Stimulated activated naive CD8-positive, alpha-beta T cell treated with anti-CD3 and anti-CD28 coated beads, Interleukin-15, Interleukin-2, amounts not matched to agents 100 U/mL and 50 U/mL, for 24 hours (primary cell): ENCODE results near the gene MICALL1.
"Not testable (repeated sequence)": the region's sequence is repeated elsewhere in the genome, so short reads cannot be mapped to it uniquely, and the experiment has no call there.

ENCODE experiments used
- ATAC-seq: fragments of 150-1000 bp; cut with Tn5 transposase; one replicate; pipeline ENCODE4 v1.10.0; 2021
- DNase-seq: peaks from one replicate; pipeline ENCODE4 v3.0.0; 2021

Gene MICALL1

DNA sequence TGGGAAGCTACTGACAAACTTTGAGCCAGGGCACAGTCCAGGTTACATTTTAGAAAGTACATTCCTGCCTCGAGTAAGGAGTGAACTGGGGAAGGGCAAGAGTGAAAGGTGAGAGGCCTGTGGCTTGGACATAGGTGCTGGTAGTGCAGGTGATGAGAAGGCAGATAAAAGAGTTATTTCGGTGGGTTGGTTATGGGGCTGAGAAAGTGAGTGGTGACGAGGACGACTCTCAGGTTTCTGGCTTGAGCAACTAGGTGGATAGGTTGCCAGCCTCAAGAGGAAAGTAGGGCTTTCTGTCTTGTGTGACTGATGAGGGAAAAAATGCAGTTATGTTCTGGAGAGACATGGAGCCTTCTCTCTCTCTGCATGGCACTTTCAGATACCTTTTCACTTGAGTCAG is 51.1 kb downstream of the MICALL1 start:
- no peak for ATAC-seq

DNA sequence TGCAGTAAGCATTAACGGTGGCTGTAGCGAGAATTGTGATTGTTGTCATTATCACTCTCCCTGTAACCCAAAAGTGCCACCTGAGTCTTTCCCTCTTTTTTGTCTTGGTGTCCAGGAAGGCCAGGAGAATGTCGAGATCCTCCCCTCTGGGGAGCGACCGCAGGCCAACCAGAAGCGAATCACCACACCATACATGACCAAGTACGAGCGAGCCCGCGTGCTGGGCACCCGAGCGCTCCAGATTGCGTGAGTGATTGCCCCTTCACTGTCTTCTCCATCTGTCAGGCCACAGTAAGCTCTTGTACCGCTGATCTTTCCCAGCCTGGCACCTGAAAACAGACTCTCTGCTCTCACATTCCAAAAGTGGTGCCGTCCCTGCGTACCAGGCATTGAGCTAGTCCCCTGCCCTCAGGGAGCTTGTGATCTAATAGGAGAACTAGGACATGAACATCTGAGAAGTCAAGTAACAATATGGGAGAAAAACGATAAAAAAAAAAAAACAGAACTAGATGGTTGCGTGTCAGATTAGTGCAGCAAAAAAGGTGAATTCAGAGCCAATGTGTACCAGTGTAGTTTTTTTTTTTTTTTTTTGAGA is 53.2 kb downstream of the MICALL1 start:
- DNase-seq, result no peak
- ATAC-seq, result no peak

More for the DNA sequence above, 51.1 kb downstream of the MICALL1 start:
- no peak for DNase-seq

DNA sequence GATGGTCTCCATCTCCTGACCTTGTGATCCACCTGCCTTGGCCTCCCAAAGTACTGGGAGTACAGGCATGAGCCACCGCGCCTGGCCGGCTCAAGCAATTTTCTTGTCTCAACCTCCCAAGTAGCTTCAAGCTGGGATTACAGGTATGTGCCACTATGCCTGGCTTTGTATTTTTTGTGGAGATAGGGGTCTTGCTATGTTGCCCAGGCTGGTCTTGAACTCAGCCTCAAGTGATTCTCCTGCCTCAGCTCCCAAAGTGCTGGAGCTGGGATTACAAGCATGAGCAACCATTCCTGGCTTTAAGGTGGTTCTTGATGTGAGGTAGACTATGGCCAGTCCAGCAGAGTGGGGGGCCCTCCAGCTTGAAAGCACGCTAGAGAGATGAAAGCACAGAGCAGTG is 55.0 kb downstream of the MICALL1 start:
- DNase-seq (no peak), ATAC-seq (no peak)

DNA sequence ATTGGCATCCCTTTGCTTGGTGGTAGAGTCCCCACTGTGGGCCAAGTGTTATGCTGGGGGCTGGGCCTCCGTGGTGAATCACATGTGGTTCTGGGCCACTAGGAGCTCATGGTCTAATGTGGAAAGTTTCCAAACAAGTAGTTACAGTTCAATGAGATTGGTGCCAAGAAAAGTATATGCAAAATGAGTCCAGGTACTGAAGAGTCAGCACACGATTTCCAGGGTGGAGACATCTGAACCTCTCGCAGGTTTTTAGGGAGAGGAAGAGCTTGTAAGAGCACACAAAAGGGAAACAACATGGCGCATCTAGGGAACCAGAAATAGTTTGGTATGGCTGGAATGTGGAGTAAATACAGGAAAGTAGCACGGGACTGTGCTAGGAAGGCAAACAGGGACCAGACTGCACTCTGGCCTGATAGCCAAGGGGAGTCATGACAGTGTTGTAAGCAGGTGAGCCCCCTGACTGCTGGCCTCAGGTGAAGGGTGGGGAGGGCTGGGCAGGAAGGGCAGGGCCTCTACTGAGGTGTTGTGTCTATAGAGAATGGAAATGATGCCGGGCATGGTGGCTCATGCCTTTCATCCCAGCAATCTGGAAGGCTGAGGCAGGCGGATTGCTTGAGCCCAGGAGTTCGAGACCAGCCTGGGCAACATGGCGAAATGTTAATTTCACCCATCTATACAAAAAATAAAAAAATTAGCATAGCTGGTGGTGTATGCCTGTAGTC is 60.0 kb downstream of the MICALL1 start:
- no peak for DNase-seq
- ATAC-seq, result no peak

DNA sequence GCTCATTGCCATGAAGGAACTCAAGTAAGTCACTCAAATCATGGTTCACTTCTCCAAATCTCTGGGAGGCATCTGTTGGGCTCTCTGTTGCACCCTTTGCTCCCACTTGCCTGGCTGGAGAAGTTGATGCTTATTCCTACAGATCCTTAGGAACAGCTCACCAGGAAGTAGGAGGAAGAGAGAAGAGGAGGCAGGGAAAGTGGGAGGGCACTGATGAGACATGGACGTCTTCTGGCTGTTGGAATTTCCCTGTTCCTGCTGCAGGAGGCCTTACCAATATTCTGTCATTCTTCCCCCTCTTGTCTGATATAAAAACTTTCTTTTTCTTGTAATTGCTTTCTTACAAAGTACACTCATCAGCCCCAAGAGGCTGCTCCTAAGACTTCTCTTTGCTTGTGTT is 61.0 kb downstream of the MICALL1 start:
- ATAC-seq, result no peak
- DNase-seq, result no peak

DNA sequence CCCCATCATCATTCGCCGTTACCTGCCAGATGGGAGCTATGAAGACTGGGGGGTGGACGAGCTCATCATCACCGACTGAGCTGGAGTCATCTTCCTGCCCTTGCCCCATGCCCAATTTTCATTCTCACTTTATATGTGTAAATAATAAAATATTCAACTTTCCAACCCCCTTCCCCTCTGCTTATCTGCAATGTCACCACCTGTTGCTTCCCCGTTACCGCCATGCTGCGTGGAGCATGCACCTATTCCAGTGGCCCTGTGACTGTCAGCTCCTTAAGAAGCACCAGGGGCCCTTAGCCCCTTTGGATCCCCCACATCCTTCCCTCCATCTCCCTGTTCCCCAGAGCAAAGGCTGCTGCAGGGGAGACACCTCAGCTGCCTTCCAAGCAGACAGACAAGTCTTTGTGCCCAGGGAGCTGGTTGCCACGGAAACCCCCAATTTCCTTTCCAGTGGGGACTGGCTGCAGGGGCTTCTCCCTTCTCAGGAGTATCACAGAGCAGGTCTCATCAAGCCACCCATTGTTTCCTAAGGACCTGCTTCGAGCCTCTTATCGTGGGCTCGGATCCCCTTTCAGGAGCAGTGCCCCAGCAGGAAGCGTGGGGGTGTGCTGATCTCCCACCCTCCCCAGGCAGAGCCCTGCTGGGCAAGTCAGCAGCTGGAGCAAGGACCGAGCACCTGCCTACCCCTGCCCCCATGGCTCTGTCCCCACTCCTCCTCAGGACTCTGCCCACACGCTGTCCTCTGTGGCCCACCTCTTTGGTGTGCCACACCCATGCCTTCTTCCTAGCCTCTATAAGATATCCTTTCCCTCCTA is 61.7 kb downstream of the MICALL1 start:
- no peak for DNase-seq

DNA sequence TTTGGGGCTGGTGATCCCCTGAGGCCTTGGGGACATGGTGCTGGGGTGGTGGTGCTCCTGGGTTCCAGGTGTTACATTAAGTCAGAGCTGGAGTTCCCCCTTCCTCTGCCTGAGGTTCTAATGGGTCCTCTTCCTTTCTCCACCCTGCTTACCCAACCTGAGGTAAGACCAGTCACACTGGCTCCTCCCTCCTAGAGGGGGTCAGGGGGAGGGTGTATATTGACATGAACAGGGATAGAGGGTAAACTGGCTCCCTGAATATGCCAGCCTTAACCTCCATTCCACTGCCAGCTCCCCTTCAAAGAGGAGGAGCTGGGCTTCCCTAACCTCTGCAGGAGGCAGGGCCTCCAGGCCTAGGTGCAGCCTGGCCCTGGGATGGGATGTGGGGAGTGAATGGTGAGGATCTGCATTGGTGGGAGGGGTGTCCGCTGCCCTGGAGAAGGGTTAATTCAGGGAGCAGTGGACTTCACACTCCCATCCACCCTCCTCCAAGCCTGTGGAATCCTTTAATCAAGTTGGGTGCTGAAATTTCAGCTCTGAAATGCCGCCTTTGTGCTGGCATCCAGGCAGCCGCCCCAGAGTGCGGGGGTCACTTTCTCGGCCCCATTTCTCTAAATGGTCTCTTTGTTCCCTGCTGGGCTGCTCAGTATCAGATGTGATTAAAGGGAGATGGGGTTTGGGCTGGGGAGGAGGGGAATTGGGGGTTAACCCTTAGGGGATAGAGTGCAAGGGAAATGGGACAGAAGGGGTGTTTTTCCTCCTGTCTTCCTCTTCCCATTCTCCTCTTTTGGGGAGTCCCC is 62.6 kb downstream of the MICALL1 start:
- DNase-seq (no peak), ATAC-seq (no peak)

More for the DNA sequence above, 61.7 kb downstream of the MICALL1 start:
- ATAC-seq, result no peak

DNA sequence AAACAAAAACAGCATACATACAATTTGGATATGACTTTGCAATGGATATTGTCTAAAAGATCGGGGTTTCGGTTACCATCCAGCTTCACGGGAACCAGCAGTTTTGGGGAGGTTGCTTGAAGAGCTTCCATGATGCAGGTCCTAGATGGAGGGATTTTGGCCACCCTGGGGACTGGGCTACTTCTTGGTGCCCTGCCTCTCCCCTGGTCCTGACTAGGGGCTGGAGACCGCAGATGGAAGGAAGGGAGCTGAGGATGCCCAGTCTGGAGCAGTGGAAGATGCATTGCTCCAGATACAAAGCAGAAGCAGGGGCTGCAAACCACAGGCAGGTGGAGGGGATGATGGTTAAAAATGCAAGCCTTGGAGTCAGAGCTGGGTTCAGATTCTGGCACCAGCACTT is 64.8 kb downstream of the MICALL1 start:
- no peak for ATAC-seq
- DNase-seq, result no peak

DNA sequence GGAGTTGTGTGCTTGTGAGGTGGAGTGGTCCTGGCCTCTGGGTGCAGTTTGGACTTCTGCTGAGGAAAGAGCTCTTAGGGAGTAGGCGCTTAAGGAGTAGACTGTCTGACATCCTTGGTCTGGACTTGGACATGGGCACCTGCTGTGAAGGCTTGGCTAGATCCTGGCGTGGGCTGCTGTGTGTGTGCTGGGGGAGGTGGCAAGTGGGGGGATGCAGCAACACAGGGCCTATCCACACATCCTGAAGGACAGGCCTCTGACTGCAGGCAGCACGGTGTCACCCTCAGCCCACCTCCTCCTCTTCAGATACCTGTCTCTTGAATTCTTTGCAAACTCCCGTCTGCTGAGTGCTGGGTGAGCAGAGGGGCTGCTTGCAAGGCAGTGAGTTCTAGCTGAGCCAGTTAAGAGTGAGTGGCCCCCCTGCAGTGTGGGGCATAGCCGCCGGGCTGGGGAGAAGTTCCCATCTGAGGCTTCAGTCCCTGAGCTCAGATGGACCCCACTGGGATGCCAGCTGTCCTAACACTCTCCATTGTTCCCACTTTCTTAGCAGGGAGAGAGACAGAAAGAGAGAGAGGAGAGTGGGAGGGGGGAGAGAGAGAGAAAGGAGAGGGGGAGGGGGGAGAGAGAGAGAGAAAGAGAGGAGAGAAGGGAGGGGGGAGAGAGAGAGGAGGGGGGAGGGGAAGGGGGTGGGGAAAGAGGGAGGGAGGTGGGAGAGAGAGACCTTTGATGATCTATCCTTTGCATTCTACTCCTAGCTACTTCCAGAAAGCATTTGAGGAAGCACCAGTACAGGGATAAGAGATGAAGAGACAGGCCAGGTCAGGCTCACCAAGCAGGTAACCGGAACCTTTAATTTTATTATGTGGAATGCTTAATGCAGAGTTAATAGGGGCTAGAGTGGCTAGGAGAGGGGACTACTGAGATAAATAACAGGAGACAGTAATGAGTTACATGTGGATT is 65.7 kb downstream of the MICALL1 start:
- DNase-seq, result no peak

DNA sequence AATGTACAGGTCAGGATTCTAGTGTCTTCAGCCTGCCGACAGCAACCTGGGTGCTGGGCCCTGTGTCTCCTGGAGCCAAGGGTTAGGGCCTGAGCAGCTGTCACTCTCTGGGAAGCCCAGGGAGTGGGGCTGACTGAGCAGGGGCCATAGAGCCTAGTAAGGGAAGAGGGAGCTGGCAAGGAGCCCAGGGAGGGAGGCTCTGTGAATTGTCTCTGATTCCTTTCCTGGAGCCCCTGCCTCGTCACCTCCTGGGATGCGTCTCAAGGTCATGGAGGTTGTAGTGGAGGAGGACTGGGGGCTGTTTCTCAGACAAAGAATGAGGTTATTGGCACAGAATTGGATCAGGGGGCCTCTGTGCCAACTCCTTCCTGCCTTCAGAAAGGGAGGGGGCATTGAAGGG is 66.4 kb downstream of the MICALL1 start:
- DNase-seq (no peak), ATAC-seq (no peak)

More for the DNA sequence above, 65.7 kb downstream of the MICALL1 start:
- ATAC-seq, result no peak

DNA sequence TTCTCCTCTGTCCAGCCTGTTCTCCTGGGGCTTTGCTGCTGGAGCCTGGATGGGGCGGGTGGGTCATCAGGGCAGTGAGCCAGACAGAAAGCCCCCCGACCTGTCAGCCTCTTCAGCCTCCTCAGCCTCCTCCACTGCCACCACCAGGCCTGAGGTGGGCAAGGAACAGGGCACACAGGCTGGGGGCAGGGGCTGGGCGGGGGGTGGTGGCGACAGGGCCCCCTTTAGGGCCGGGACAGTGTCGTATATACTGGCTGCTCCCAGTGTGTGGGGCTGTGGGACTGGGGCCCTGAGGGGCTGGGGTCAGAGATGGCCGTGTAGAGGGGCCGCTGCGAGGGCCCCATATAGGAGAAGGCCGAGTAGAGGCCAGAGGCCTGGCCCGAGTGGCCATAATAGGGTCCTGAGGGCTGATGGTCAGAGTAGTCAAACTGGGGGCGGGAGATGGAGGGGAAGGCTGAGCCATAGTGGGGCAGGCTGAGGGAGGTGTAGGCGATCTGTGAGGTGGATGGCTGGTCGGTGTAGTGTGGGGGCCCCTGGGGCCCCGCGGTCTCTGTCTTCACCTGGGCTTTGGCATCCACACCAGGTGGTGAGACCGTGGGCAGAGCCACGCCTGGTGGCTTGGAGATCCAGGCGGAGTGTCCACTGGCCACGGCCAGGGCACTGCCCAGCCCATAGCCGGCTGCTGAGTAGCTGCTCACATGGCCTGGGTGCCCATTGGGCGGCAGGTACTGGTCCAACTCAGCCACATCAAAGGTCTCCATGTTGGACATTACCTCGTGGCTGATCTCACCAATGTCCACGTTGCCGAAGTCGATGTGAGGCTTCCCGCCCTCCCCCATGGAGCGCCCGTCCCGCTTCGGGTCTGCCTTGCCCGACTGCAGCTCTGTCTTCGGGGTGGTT is 67.4 kb downstream of the MICALL1 start:
- no peak for ATAC-seq

DNA sequence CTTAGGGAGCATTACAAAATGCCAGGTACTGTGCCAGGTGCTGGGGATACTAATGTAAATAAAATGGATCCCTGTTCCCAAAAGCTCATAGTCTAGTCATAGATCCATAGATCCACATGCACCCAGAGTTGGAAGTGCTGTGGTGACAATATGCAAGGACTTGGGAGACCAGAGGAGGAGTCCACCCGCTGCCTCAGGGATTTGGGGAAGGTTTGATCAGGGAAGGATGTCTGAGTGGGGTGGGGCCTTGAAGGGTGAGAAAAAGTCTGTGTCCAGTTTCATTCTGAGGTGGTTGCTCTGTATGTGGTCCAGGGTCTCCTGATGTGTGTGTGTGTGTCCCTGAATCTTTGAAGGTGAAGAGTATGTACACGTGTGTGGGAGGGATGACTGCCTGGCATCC is 69.1 kb downstream of the MICALL1 start:
- DNase-seq, result no peak
- ATAC-seq, result no peak

More for the DNA sequence above, 67.4 kb downstream of the MICALL1 start:
- no peak for DNase-seq

DNA sequence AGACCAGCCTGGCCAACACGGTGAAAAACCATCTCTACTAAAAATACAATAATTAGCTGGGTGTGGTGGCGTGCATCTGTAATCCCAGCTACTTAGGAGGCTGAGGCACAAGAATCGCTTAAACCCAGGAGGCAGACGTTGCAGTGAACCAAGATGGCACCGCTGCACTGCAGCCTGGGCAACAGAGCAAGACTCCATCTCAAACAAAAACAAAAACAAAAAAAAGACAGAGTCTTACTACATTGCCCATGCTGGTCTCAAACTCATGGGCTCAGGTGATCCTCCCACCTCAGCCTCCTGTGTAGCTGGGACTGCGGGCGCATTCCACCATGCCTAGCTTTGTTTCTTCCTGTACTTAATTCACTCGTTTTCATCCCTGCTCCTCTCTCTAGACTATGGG is 69.9 kb downstream of the MICALL1 start:
- not testable (repeated sequence) for ATAC-seq, DNase-seq

DNA sequence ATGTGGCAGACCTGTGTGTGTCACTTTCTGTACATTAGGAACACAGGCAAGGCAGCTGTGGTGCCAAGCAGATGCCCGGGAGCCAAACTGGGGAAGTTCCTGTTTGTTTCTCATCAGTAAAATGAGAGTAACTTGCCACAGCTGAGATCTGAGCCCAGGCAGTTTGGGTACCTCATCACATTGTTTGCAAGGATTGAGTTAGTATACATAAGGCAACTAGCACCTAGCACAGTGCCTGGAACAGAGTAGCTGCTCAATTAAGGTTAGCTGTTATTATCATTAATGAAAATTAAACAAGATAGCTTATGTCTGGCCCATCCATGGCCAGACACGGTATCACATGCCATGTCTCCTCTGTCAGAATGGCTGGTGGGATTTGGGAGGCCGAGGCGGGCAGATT is 70.5 kb downstream of the MICALL1 start:
- DNase-seq, result no peak

DNA sequence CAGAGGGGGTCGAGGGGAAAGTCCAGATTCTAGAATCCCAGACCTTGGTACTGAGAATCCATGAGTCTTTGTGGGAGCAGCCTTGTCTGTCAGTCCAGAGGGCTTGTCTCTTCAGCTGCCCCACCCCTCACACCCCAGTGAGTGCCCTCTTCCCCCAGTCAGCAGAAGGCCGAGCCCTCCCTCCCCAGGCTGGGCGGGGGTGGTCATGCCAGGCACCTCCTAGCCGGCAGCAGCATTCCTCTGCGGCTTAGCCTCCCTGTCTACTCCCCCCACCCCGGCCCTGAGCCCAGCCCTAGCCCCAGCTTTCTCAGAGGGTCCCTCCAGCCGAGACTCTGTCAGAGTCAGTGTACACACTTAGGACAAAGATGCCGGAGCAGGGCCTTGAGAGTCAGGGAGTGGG is 73.7 kb downstream of the MICALL1 start:
- no peak for DNase-seq
- ATAC-seq, result no peak

More for the DNA sequence above, 70.5 kb downstream of the MICALL1 start:
- ATAC-seq, result no peak

DNA sequence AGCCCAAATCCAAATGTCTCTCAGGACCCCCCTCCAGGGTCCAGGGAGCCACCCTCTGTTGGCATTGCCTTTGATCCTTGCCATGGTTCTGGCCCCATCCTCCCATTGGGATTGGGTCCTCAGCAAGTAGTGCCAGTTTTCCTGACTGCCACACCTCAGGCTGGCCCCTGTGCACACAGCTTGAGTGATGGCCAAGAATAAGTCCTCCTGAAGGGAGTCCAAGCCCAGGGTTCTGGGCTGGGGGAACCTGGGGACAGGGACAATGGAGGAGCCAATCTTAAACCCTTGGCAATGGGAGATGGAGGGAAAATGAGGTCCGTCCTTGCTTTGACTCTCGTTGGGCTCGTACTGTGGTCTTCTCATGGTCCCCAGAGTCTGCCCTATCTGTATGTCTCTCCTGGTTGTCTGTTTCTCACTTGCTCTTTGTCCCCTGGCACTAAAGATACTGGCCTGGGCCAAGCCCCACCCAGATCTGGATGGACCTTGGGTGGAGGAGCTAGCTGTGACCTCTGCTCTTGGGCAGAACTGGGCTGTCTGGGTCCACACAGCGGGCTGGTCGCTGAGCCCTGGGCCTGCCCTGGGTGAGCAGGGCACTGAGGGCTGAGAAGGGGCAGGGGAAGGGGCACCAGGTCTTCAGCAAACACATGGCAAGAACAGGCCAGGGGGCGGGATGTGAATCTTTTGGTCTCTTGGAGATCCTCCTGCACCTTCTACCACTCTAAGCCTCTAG is 75.3 kb downstream of the MICALL1 start:
- DNase-seq (no peak), ATAC-seq (no peak)

DNA sequence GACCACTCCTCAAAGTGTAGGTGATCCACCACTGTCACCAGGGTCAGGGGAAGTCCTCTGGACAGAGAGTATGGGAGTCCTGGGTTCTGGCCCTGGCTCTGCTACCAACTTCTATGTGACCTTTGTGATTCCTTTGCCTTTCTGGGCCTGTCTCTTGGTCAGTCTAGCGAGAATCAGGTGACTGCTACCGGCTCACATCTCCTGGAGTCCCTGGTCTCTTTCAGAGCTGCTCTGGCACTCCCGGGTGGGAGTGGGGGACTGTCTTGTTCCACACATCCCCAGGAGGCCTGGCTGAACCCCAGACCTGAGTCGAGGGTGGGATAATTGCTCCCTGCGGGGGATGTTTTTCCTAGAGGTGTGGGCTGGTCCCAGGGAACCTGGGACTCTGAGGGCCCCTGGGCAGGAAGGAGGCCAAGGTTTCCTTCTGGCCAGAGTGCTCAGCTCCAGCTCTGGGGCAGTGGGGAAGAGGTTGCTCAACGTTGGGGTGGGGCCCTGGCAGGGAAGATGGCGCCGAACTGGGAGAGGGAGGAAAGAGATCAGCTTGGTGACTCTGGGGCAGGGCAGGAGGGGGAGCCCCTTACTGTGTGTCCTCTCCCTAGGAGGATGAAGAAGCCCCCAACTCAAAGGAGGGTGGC is 76.2 kb downstream of the MICALL1 start:
- DNase-seq (no peak), ATAC-seq (no peak)

DNA sequence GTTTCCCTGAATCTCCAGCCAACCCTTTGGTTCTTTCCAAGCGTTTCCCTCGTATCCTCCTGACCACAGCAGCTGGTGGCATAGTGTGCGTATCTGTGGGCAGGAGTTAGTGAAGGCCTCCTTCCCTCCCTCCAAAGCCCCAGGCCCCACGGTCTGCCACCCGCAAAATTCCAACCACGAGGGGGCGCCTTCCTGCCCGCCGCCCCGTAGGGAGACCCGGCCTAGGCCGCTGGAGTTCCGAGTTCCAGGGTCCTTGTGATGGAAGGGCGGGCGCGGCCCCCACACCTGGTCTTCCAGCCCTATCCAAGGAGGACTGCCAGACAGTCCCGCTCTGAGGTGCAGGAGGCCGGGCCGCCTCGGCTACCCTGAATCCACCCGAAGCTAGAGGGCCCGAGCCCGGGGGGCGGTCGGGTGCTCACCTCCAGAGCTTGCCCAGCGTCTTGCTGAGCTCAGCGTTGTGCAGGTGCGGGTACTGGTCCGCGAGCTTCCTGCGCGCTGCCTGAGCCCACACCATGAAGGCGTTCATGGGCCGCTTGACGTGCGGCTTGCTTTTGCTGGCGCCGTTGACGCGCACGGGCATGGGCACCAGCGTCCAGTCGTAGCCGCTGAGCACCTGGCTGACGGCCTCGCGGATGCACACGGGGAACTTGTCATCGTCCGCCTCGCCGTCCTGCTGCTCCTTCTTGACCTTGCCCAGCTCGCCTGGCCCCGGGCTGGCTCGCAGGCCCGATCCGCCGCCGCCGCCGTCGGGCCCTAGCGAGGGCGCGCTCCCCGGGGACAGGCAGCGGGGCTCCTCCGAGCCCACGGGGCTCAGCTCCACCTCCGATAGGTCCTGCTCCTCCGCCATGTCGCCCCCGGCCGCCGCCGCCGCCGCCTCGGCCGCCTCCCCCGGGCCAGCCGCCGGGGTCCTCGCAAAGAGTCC is 77.1 kb downstream of the MICALL1 start:
- ATAC-seq, result no peak
- no peak for DNase-seq
